HepG2 (cell line): ENCODE measurements around the gene TMC8. TPM values are rescaled to one million over a fixed set of nuclear protein-coding genes. Genes with fewer than 3 reads are reported as not detected.

Source experiments
- EHMT2 ChIP-seq: fragments of 200-600 bp; sonication (generic); IDR thresholded peaks from 2 replicates; pipeline ENCODE4 v1.7.0; 2017; ENCODE audit warnings: antibody characterized with exemption, low read depth, low read length, borderline replicate concordance
- HNF1A ChIP-seq, 2 experiments: sonication (generic) in 1 of 2; formaldehyde crosslinking in 1 of 2; IDR thresholded peaks; 2 replicates each; pipeline versions ENCODE4 v1.4.0 to v1.6.1; 2016 to 2020; ENCODE audit warnings: borderline replicate concordance in 1 of 2, low read depth in 1 of 2, mild to moderate bottlenecking in 1 of 2, missing genetic modification reagents in 1 of 2
- KLF16 ChIP-seq, 2 experiments: sonication (generic) in 1 of 2; formaldehyde crosslinking in 1 of 2; IDR thresholded peaks; 2 replicates each; pipeline versions ENCODE4 v1.6.1 to v1.8.0; 2016 to 2023; ENCODE audit warnings: missing genetic modification reagents in 2 of 2, missing compliant biosample characterization in 1 of 2
- RCOR2 ChIP-seq: IDR thresholded peaks from 2 replicates; pipeline ENCODE4 v1.6.1; 2016; ENCODE audit warnings: missing biosample characterization, missing genetic modification reagents
- REL ChIP-seq: sonication (generic); formaldehyde crosslinking; conservative IDR thresholded peaks from 2 replicates; pipeline ENCODE4 v1.8.0; 2022; ENCODE audit warnings: mild to moderate bottlenecking, missing genetic modification reagents, moderate library complexity
- SMAD9 ChIP-seq: sonication (generic); formaldehyde crosslinking; IDR thresholded peaks from 2 replicates; pipeline ENCODE4 v1.5.1; 2020; ENCODE audit warnings: mild to moderate bottlenecking, missing genetic modification reagents
- SOX13 ChIP-seq, 3 experiments: fragments of 450-650 bp in 1 of 3; sonication (generic) in 1 of 3; formaldehyde crosslinking in 1 of 3; IDR thresholded peaks in 2 of 3; conservative IDR thresholded peaks in 1 of 3; 2 replicates each; pipeline versions ENCODE4 v1.5.0 to v1.6.1; 2016 to 2020; ENCODE audit warnings: antibody characterized with exemption in 1 of 3, mild to moderate bottlenecking in 1 of 3, missing compliant biosample characterization in 1 of 3, missing genetic modification reagents in 1 of 3, moderate library complexity in 1 of 3
- SPEN ChIP-seq: sonication (generic); formaldehyde crosslinking; IDR thresholded peaks from 2 replicates; pipeline ENCODE4 v1.5.1; 2020; ENCODE audit warnings: low read depth, mild to moderate bottlenecking, missing genetic modification reagents
- ZBTB38 ChIP-seq: sonication (generic); formaldehyde crosslinking; IDR thresholded peaks from 2 replicates; pipeline ENCODE4 v1.5.1; 2020; ENCODE audit warnings: mild to moderate bottlenecking, missing genetic modification reagents
- ZC3H13 ChIP-seq: sonication (generic); formaldehyde crosslinking; IDR thresholded peaks from 2 replicates; pipeline ENCODE4 v1.8.1; 2023; ENCODE audit warnings: mild to moderate bottlenecking, missing genetic modification reagents, moderate library complexity
- ZFX ChIP-seq: sonication (generic); formaldehyde crosslinking; IDR thresholded peaks from 2 replicates; pipeline ENCODE4 v1.4.0; 2020; ENCODE audit warnings: mild to moderate bottlenecking, low read depth, missing genetic modification reagents, moderate library complexity
- ZFY ChIP-seq: sonication (generic); formaldehyde crosslinking; IDR thresholded peaks from 2 replicates; pipeline ENCODE4 v1.4.0; 2020; ENCODE audit warnings: missing genetic modification reagents
- ZNF101 ChIP-seq: sonication (generic); formaldehyde crosslinking; IDR thresholded peaks from 2 replicates; pipeline ENCODE4 v1.4.0; 2020; ENCODE audit warnings: mild to moderate bottlenecking, low read depth, missing genetic modification reagents, borderline replicate concordance
- ZNF234 ChIP-seq: sonication (generic); formaldehyde crosslinking; conservative IDR thresholded peaks from 2 replicates; pipeline ENCODE4 v1.5.1; 2020; ENCODE audit warnings: mild to moderate bottlenecking, missing genetic modification reagents
- ZNF570 ChIP-seq: sonication (generic); formaldehyde crosslinking; IDR thresholded peaks from 2 replicates; pipeline ENCODE4 v1.4.0; 2020; ENCODE audit warnings: mild to moderate bottlenecking, missing genetic modification reagents, borderline replicate concordance
- ZNF598 ChIP-seq: sonication (generic); formaldehyde crosslinking; IDR thresholded peaks from 2 replicates; pipeline ENCODE4 v1.5.1; 2020; ENCODE audit warnings: mild to moderate bottlenecking, missing genetic modification reagents, borderline replicate concordance
- ZNF605 ChIP-seq: sonication (generic); formaldehyde crosslinking; IDR thresholded peaks from 2 replicates; pipeline ENCODE4 v1.8.0; 2022; ENCODE audit warnings: mild to moderate bottlenecking, missing genetic modification reagents
- ZNF713 ChIP-seq: sonication (generic); formaldehyde crosslinking; IDR thresholded peaks from 2 replicates; pipeline ENCODE4 v1.4.0; 2020; ENCODE audit warnings: mild to moderate bottlenecking, missing genetic modification reagents
- ZNF75D ChIP-seq: sonication (generic); formaldehyde crosslinking; IDR thresholded peaks from 2 replicates; pipeline ENCODE4 v1.8.1; 2023; ENCODE audit warnings: missing genetic modification reagents, mild to moderate bottlenecking, borderline replicate concordance
- polyA plus RNA-seq, 8 experiments: library from polyadenylated mRNA; depleted of rRNA in 3 of 8; stranded (reverse) in 7 of 8; unstranded in 1 of 8; fragments of >200 nt; fragmentation: Illumina TruSeq in 4 of 8; extraction: Trizol in 4 of 8; gene quantifications; 2 replicates each; pipeline versions ENCODE4 v1.2.1 to v1.2.3, GENCODE V29; 2011 to 2016; ENCODE audit warnings: low read depth in 4 of 8, missing spikeins in 1 of 8, mixed read lengths in 1 of 8; ENCODE audit not compliant: insufficient read depth in 1 of 8
- total RNA-seq, 5 experiments: library from RNA; depleted of rRNA; stranded (reverse); fragments of >200 nt; fragmentation: Illumina TruSeq; extraction: Trizol; gene quantifications; 2 replicates each; pipeline ENCODE4 v1.2.3, GENCODE V29; 2016; ENCODE audit warnings: low read depth in 1 of 5
- TF ChIP-seq, protein P1 (sequence below): sonication (generic); formaldehyde crosslinking; IDR thresholded peaks from 2 replicates; pipeline ENCODE4 v1.4.0; 2020; ENCODE audit warnings: missing genetic modification reagents, mild to moderate bottlenecking, borderline replicate concordance

Gene TMC8
- total and polyA plus RNA-seq, 2 of the 13 experiments (the other 11 are each of a cell fraction or from before 2014, with no cell fraction given), result 0.53 to 7.8 TPM

- TF ChIP-seq ZFX (CRISPR knock-in tag) (peak; percentile 37; the same call in 1 of the 2 replicates), SOX13 (IDR thresholded peaks at IDR 0.05) (no peak), SOX13 (CRISPR knock-in tag; conservative IDR thresholded peaks at IDR 0.05 in 1 of 2, IDR thresholded peaks at IDR 0.05 in 1 of 2) (0 out of 4 replicates have a peak, but pooled peaks of 1 of the 2 experiments have one; percentile 47), HNF1A (IDR thresholded peaks at IDR 0.05; ENCODE audit: low read depth) (no peak), HNF1A (CRISPR knock-in tag; IDR thresholded peaks at IDR 0.05; ENCODE audit: borderline replicate concordance) (no peak), ZNF101 (no peak), ZBTB38 (CRISPR knock-in tag) (peak; percentile 98), REL (CRISPR knock-in tag) (no peak), ZNF713 (0 out of 2 replicates have a peak, but pooled peaks have one; percentile 44), ZNF605 (0 out of 2 replicates have a peak, but pooled peaks have one; percentile 5), RCOR2 (CRISPR knock-in tag) (no peak), ZNF598 (CRISPR knock-in tag) (peak; percentile 86; the same call in 1 of the 2 replicates), KLF16 (CRISPR knock-in tag; IDR thresholded peaks at IDR 0.05) (peak in 1 of 2 experiments; percentile 73; a peak in 2 of 4 replicates), ZNF75D (CRISPR knock-in tag) (no peak), SMAD9 (CRISPR knock-in tag) (0 out of 2 replicates have a peak, but pooled peaks have one; percentile 29), SPEN (peak; percentile 58), ZC3H13 (CRISPR knock-in tag) (peak; percentile 71), EHMT2 (no peak), ZNF570 (CRISPR knock-in tag) (no peak), ZNF234 (CRISPR knock-in tag) (no peak), ZFY (CRISPR knock-in tag) (peak; percentile 37; the same call in 1 of the 2 replicates)
- TF ChIP-seq, protein P1, sequence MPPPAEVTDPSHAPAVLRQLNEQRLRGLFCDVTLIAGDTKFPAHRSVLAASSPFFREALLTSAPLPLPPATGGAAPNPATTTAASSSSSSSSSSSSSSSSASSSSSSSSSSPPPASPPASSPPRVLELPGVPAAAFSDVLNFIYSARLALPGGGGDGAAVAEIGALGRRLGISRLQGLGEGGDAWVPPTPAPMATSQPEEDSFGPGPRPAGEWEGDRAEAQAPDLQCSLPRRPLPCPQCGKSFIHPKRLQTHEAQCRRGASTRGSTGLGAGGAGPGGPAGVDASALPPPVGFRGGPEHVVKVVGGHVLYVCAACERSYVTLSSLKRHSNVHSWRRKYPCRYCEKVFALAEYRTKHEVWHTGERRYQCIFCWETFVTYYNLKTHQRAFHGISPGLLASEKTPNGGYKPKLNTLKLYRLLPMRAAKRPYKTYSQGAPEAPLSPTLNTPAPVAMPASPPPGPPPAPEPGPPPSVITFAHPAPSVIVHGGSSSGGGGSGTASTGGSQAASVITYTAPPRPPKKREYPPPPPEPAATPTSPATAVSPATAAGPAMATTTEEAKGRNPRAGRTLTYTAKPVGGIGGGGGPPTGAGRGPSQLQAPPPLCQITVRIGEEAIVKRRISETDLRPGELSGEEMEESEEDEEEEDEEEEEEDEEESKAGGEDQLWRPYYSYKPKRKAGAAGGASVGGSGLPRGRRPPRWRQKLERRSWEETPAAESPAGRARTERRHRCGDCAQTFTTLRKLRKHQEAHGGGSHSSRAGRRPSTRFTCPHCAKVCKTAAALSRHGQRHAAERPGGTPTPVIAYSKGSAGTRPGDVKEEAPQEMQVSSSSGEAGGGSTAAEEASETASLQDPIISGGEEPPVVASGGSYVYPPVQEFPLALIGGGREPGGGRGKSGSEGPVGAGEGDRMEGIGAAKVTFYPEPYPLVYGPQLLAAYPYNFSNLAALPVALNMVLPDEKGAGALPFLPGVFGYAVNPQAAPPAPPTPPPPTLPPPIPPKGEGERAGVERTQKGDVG, result peak; percentile 92
These were observed 17.8 kb upstream of the TMC8 start (continued) for GRCh38 chr17:78112518-78113471.
